HG03097 (cell line): ENCODE data around the gene EMID1.

Source experiments
- ATAC-seq: cut with Tn5 transposase; IDR thresholded peaks from one replicate; pipeline ENCODE4 v1.9.1; 2021; ENCODE audit not compliant: unreplicated experiment, low FRiP score

The EMID1 gene

GRCh38 chr22:29205594-29206371 lies at the start of gene EMID1:
TSS of gene EMID1 (plus strand) at chr22:29205896. CDS start at chr22:29206039, 143 bp downstream.
- ATAC-seq = no peak

- ATAC-seq = no peak
Measured at GRCh38 chr22:29155966-29156365, 49.7 kb upstream of the EMID1 start.

GRCh38 chr22:29156507-29156906 lies 49.2 kb upstream of the EMID1 start:
- ATAC-seq = no peak

- no peak for ATAC-seq
Measured at GRCh38 chr22:29157759-29158535, 47.7 kb upstream of the EMID1 start.

- no peak for ATAC-seq
Measured at GRCh38 chr22:29158546-29158945, 47.1 kb upstream of the EMID1 start.

- no peak for ATAC-seq
Measured at GRCh38 chr22:29163808-29164207, 41.9 kb upstream of the EMID1 start.

- no peak for ATAC-seq
Measured at GRCh38 chr22:29165321-29166060, 40.2 kb upstream of the EMID1 start.

GRCh38 chr22:29166180-29166579 lies 39.5 kb upstream of the EMID1 start:
- ATAC-seq = no peak

GRCh38 chr22:29167032-29167911 lies 38.4 kb upstream of the EMID1 start:
- ATAC-seq = peak; percentile 93

- no peak for ATAC-seq
Measured at GRCh38 chr22:29171721-29172120, 34.0 kb upstream of the EMID1 start.

GRCh38 chr22:29172216-29172615 lies 33.5 kb upstream of the EMID1 start:
- ATAC-seq = no peak

- no peak for ATAC-seq
Measured at GRCh38 chr22:29175312-29175835, 30.3 kb upstream of the EMID1 start.

GRCh38 chr22:29183971-29184848 lies 21.5 kb upstream of the EMID1 start:
- no peak for ATAC-seq

- no peak for ATAC-seq
Measured at GRCh38 chr22:29184849-29185490, 20.7 kb upstream of the EMID1 start.

- ATAC-seq = no peak
Measured at GRCh38 chr22:29186302-29186701, 19.4 kb upstream of the EMID1 start.

GRCh38 chr22:29187831-29188230 lies 17.9 kb upstream of the EMID1 start:
- no peak for ATAC-seq

GRCh38 chr22:29190051-29190450 lies 15.6 kb upstream of the EMID1 start:
- no peak for ATAC-seq

GRCh38 chr22:29190918-29191317 lies 14.8 kb upstream of the EMID1 start:
- ATAC-seq = no peak

- no peak for ATAC-seq
Measured at GRCh38 chr22:29193021-29193420, 12.7 kb upstream of the EMID1 start.
